DMS153 treated with DMSO at 0.1 percent for 48 hours (cell line): Measurements from ENCODE around the gene KLHDC1.
A peak's percentile ranks its signal among the peaks of the same experiment; 100 is the strongest.
"Not testable (repeated sequence)": the region's sequence is repeated elsewhere in the genome, so short reads cannot be mapped to it uniquely, and the experiment has no call there.

Experiments
- DNase-seq: peaks from one replicate; lab custom pipeline; 2025; ENCODE audit not compliant: unreplicated experiment; lab: John Stamatoyannopoulos, UW

Gene KLHDC1

GRCh38 chr14:49692811-49693734 lies at the start of gene KLHDC1:
TSS of gene KLHDC1 (plus strand) at chr14:49693120. CDS start at chr14:49693195, 75 bp downstream.
- peak; percentile 59 for DNase-seq

GRCh38 chr14:49653508-49653907 lies 39.4 kb upstream of the KLHDC1 start:
- no peak for DNase-seq

- no peak for DNase-seq
These were observed 38.4 kb upstream of the KLHDC1 start for GRCh38 chr14:49654511-49654910.

GRCh38 chr14:49657500-49657899 lies 35.4 kb upstream of the KLHDC1 start:
- DNase-seq: not testable (repeated sequence)

GRCh38 chr14:49659526-49660455 lies 33.1 kb upstream of the KLHDC1 start:
- DNase-seq: no peak

- no peak for DNase-seq
These were observed 22.4 kb upstream of the KLHDC1 start for GRCh38 chr14:49670475-49670874.

GRCh38 chr14:49673586-49673985 lies 19.3 kb upstream of the KLHDC1 start:
- no peak for DNase-seq

GRCh38 chr14:49677643-49678042 lies 15.3 kb upstream of the KLHDC1 start:
- no peak for DNase-seq

- DNase-seq: no peak
These were observed 13.6 kb upstream of the KLHDC1 start for GRCh38 chr14:49679271-49679670.

- no peak for DNase-seq
These were observed 6.5 kb upstream of the KLHDC1 start for GRCh38 chr14:49686425-49686824.

GRCh38 chr14:49687942-49688700 lies 4.8 kb upstream of the KLHDC1 start, which contains the start of gene POLE2:
TSS of gene POLE2 (minus strand) at chr14:49688214. CDS start at chr14:49688203, 11 bp downstream.
- DNase-seq: peak; percentile 55

- DNase-seq: no peak
These were observed 4.3 kb upstream of the KLHDC1 start for GRCh38 chr14:49688701-49689030.

GRCh38 chr14:49691031-49691430 lies 1.9 kb upstream of the KLHDC1 start:
- DNase-seq: no peak

- DNase-seq: no peak
These were observed 645 bp upstream of the KLHDC1 start for GRCh38 chr14:49692193-49692757.

GRCh38 chr14:49693735-49694124 lies 810 bp downstream of the KLHDC1 start:
- DNase-seq: not testable (repeated sequence)

GRCh38 chr14:49702725-49703124 lies 9.8 kb downstream of the KLHDC1 start:
- no peak for DNase-seq

GRCh38 chr14:49703965-49704364 lies 11.0 kb downstream of the KLHDC1 start:
- DNase-seq: no peak

GRCh38 chr14:49704471-49704870 lies 11.6 kb downstream of the KLHDC1 start:
- not testable (repeated sequence) for DNase-seq

GRCh38 chr14:49710993-49711392 lies 18.1 kb downstream of the KLHDC1 start:
- not testable (repeated sequence) for DNase-seq

- no peak for DNase-seq
These were observed 27.8 kb downstream of the KLHDC1 start for GRCh38 chr14:49720744-49721143.
